Panc1 (cell line): ENCODE measurements around the gene ENTPD1. TPM values are rescaled to one million over a fixed set of nuclear protein-coding genes. Genes with fewer than 3 reads are reported as not detected.
"Not testable (repeated sequence)": the region's sequence is repeated elsewhere in the genome, so short reads cannot be mapped to it uniquely, and the experiment has no call there.

Experiments
- ATAC-seq: fragments of 200-7000 bp; cut with Tn5 transposase; 2 replicates; pipeline ENCODE4 v1.9.1; 2020; ENCODE audit warnings: mild to moderate bottlenecking, moderate library complexity
- BruUV-seq: library from RNA; stranded (reverse); fragments of 400-500 nt; replicated peaks from 2 replicates; lab custom pipeline; 2021; lab: Mats Ljungman, UMichigan
- CTCF ChIA-PET: fragments of 300-600 bp; sonication (Branson Sonifier 250); formaldehyde crosslinking; loops from one replicate; lab custom pipeline; 2022; ENCODE audit warnings: antibody characterized with exemption; lab: Charles Lee
- POLR2A ChIA-PET: fragments of 300-600 bp; sonication (Branson Sonifier 250); formaldehyde crosslinking; loops from one replicate; lab custom pipeline; 2022; ENCODE audit warnings: antibody characterized with exemption; lab: Charles Lee
- DNase-seq: peaks from one replicate; pipeline ENCODE4 v3.0.0-alpha.2; 2010; ENCODE audit warnings: low read depth, low spot score
- H3K27ac ChIP-seq: 2 replicates; pipeline ENCODE4 v1.5.1; 2011; ENCODE audit warnings: mild to moderate bottlenecking, low read length, inconsistent platforms
- H3K27me3 ChIP-seq: fragments of 200-500 bp; sonication (Bioruptor generic); 2 replicates; pipeline ENCODE4 v1.6.0; 2014; ENCODE audit warnings: low read length, inconsistent platforms; ENCODE audit not compliant: control insufficient read depth, insufficient read depth
- H3K36me3 ChIP-seq: fragments of 200-500 bp; sonication (Bioruptor generic); 2 replicates; pipeline ENCODE4 v1.5.1; 2014; ENCODE audit warnings: inconsistent platforms, mild to moderate bottlenecking, low read length, moderate library complexity; ENCODE audit not compliant: control insufficient read depth, insufficient read depth
- H3K4me1 ChIP-seq: 2 replicates; pipeline ENCODE4 v1.5.1; 2011; ENCODE audit warnings: inconsistent platforms, mild to moderate bottlenecking, low read length, moderate library complexity; ENCODE audit not compliant: control insufficient read depth, insufficient read depth
- H3K4me3 ChIP-seq, 2 experiments: 2 replicates each; pipeline ENCODE4 v1.5.1; 2011 to 2012; ENCODE audit warnings: low read depth in 2 of 2, low read length in 2 of 2, mild to moderate bottlenecking in 2 of 2, inconsistent platforms in 1 of 2, moderate library complexity in 1 of 2
- H3K9me3 ChIP-seq: fragments of 200-500 bp; sonication (Bioruptor generic); 2 replicates; pipeline ENCODE4 v1.5.1; 2014; ENCODE audit warnings: low read depth, mild to moderate bottlenecking, inconsistent platforms, low read length, moderate library complexity; ENCODE audit not compliant: control insufficient read depth, insufficient read depth
- POLR2AphosphoS5 ChIP-seq: IDR thresholded peaks from 2 replicates; pipeline ENCODE4 v1.6.1; 2012; ENCODE audit warnings: mild to moderate bottlenecking, low read depth, low read length, moderate library complexity
- SIN3A ChIP-seq: IDR thresholded peaks from 2 replicates; pipeline ENCODE4 v1.6.1; 2012; ENCODE audit warnings: low read depth, mild to moderate bottlenecking, low read length, moderate library complexity, borderline replicate concordance; ENCODE audit not compliant: insufficient read depth
- TCF7L2 ChIP-seq: IDR thresholded peaks from 2 replicates; pipeline ENCODE4 v1.6.1; 2011; ENCODE audit warnings: mild to moderate bottlenecking, low read depth, low read length, inconsistent platforms
- in situ Hi-C: cut with HindIII; loops from 2 replicates; pipeline ENCODE4 v1.10.0; 2016; ENCODE audit warnings: low sequenced_read_pairs, low pct_unique_long_range_greater_than_20kb
- intact Hi-C: fragments of 100-400 bp; cut with micrococcal nuclease; formaldehyde crosslinking; loops from one replicate; pipeline ENCODE4 v1.10.0; 2022; ENCODE audit not compliant: unreplicated experiment
- total RNA-seq: library from RNA; stranded (reverse); gene quantifications from one replicate; pipeline ENCODE4 v1.2.1, GENCODE V29; 2021; ENCODE audit not compliant: unreplicated experiment
- TF ChIP-seq, protein P1 (sequence below), 2 experiments: IDR thresholded peaks; 2 replicates each; pipeline ENCODE4 v1.6.1; 2011 to 2012; ENCODE audit warnings: low read depth in 2 of 2, control low read depth in 1 of 2, low read length in 1 of 2, mild to moderate bottlenecking in 1 of 2, moderate library complexity in 1 of 2; ENCODE audit not compliant: insufficient read depth in 1 of 2
- TF ChIP-seq, protein P2 (sequence below): fragments of 450-650 bp; IDR thresholded peaks from 2 replicates; pipeline ENCODE4 v1.5.1; 2017; ENCODE audit warnings: mild to moderate bottlenecking

ENTPD1 gene
- total RNA-seq, 1 experiment from 2014 or later = 0.31 TPM

DNA sequence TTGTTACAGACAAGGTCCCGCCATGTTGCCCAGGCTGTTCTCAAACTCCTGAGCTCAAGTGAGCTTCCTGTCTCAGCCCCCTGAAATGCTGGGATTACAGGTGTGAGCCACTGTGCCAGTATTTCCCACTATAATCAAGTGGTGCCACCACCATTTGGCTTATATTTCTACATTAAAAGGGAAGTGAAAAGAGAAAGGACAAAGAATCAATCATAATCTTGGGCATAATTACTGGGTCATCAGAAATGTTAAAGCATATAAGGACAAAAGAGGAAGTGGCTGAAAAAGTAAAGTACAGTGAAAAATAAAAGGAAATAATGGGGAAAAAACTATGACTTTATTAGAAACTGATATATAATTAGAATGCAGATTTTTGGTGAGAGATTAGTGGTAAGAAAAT, 25.7 kb upstream of the ENTPD1 start:
- BruUV-seq = no TSS peak
- no peak for DNase-seq
- Histone ChIP-seq H3K27ac (no peak overlapping the region), H3K36me3 (no peaks in the 10 kb centered on the region), H3K27me3 (0 out of 2 replicates have a peak, but pooled peaks cover 5% of the 10 kb centered on the region), H3K4me1 (no peaks in the 10 kb centered on the region), H3K9me3 (no peaks in the 10 kb centered on the region; the same call in 1 of the 2 replicates), H3K4me3 (no peak overlapping the region)
- ChIA-PET POLR2A (no interaction called here), CTCF (interaction anchor here (0.6 kb wide), 1 partner anchor 287 kb away, joined by 4 read pairs; no protein-coding TSS in a partner anchor)
- TF ChIP-seq SIN3A = no peak
- TF ChIP-seq, protein P1, sequence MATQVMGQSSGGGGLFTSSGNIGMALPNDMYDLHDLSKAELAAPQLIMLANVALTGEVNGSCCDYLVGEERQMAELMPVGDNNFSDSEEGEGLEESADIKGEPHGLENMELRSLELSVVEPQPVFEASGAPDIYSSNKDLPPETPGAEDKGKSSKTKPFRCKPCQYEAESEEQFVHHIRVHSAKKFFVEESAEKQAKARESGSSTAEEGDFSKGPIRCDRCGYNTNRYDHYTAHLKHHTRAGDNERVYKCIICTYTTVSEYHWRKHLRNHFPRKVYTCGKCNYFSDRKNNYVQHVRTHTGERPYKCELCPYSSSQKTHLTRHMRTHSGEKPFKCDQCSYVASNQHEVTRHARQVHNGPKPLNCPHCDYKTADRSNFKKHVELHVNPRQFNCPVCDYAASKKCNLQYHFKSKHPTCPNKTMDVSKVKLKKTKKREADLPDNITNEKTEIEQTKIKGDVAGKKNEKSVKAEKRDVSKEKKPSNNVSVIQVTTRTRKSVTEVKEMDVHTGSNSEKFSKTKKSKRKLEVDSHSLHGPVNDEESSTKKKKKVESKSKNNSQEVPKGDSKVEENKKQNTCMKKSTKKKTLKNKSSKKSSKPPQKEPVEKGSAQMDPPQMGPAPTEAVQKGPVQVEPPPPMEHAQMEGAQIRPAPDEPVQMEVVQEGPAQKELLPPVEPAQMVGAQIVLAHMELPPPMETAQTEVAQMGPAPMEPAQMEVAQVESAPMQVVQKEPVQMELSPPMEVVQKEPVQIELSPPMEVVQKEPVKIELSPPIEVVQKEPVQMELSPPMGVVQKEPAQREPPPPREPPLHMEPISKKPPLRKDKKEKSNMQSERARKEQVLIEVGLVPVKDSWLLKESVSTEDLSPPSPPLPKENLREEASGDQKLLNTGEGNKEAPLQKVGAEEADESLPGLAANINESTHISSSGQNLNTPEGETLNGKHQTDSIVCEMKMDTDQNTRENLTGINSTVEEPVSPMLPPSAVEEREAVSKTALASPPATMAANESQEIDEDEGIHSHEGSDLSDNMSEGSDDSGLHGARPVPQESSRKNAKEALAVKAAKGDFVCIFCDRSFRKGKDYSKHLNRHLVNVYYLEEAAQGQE (IDR thresholded peaks at IDR 0.05; ENCODE audit: insufficient read depth in 1 of 2, low read depth in 2 of 2, low read length in 1 of 2) = no peak
- TF ChIP-seq POLR2AphosphoS5 = no peak
- no peak for TF ChIP-seq TCF7L2
- TF ChIP-seq, protein P2, sequence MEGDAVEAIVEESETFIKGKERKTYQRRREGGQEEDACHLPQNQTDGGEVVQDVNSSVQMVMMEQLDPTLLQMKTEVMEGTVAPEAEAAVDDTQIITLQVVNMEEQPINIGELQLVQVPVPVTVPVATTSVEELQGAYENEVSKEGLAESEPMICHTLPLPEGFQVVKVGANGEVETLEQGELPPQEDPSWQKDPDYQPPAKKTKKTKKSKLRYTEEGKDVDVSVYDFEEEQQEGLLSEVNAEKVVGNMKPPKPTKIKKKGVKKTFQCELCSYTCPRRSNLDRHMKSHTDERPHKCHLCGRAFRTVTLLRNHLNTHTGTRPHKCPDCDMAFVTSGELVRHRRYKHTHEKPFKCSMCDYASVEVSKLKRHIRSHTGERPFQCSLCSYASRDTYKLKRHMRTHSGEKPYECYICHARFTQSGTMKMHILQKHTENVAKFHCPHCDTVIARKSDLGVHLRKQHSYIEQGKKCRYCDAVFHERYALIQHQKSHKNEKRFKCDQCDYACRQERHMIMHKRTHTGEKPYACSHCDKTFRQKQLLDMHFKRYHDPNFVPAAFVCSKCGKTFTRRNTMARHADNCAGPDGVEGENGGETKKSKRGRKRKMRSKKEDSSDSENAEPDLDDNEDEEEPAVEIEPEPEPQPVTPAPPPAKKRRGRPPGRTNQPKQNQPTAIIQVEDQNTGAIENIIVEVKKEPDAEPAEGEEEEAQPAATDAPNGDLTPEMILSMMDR = no peak
- in situ Hi-C loops = no loop called here
- intact Hi-C loops = no loop called here
- ATAC-seq = no peak

DNA sequence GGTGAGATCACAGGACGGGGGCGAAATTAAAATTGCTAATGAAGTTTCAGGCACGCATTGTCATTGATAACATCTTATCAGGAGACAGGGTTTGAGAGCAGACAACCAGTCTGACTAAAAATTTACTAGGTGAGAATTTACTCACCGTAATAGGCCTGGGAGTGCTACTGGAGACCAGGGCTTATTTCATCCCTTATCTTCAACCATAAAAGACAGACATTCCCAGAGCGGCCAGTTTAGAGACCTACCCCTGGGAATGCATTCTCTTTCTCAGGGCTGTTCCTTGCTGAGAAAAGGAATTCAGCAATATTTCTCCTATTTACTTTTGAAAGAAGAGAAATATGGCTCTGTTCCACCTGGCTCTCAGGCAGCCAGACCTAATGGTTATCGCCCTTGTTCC, 23.1 kb upstream of the ENTPD1 start:
- H3K36me3 ChIP-seq, BruUV-seq, ATAC-seq, H3K9me3 ChIP-seq, H3K4me3 ChIP-seq, intact Hi-C loops, CTCF ChIA-PET, DNase-seq, H3K27me3 ChIP-seq, H3K27ac ChIP-seq, POLR2A ChIA-PET, in situ Hi-C loops, H3K4me1 ChIP-seq: not testable (repeated sequence)

DNA sequence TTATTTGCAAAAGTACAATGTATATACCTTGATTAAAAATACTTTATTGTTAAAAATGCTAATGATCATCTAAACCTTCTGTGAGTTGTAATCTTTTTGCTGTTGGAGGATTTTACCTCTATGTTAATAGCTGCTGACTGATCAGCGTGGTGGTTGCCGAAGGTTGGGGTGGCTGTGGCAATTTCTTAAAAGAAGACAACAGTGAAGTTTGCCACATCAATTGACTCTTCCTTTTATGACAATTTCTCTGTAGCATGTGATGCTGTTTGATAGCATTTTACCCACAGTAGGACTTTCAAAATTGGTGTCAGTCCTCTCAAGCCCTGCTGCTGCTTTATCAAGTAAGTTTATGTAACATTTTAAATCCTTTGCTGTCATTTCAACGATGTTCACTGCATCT, 16.9 kb upstream of the ENTPD1 start:
- intact Hi-C loops = no loop called here
- CTCF ChIA-PET = interaction anchor here (0.6 kb wide), 1 partner anchor 100 kb away, joined by 3 read pairs; no protein-coding TSS in a partner anchor

More for the DNA sequence above, 16.9 kb upstream of the ENTPD1 start:
- H3K27me3 ChIP-seq = no peaks in the 10 kb centered on the region
- in situ Hi-C loops = no loop called here
- TF ChIP-seq POLR2AphosphoS5 (no peak), TCF7L2 (no peak), SIN3A (no peak)
- TF ChIP-seq, protein P1 (IDR thresholded peaks at IDR 0.05; ENCODE audit: insufficient read depth in 1 of 2, low read depth in 2 of 2, low read length in 1 of 2) = no peak
- TF ChIP-seq, protein P2 = no peak
- H3K4me3 ChIP-seq = no peak overlapping the region
- H3K9me3 ChIP-seq = no peaks in the 10 kb centered on the region
- POLR2A ChIA-PET = no interaction called here
- H3K27ac ChIP-seq = no peak overlapping the region
- H3K4me1 ChIP-seq = no peaks in the 10 kb centered on the region
- no peak for DNase-seq
- no peak for ATAC-seq
- H3K36me3 ChIP-seq = no peaks in the 10 kb centered on the region
- no TSS peak for BruUV-seq
